H9 (cell line): Measurements from ENCODE around the gene NEK6. TPM values are rescaled to one million over a fixed set of nuclear protein-coding genes. Genes with fewer than 3 reads are reported as not detected.

Source experiments
- DNase-seq: peaks from one replicate; pipeline ENCODE4 v3.0.0-alpha.2; 2017
- H2AFZ ChIP-seq: one replicate; pipeline ENCODE4 v1.6.1; 2013; ENCODE audit warnings: mild to moderate bottlenecking, low read length, control low read depth, moderate library complexity
- H2AK5ac ChIP-seq: 2 replicates; pipeline ENCODE4 v1.6.1; 2013; ENCODE audit warnings: low read length, control low read depth, mixed read lengths; ENCODE audit not compliant: insufficient read length
- H2BK120ac ChIP-seq: one replicate; pipeline ENCODE4 v1.6.1; 2013; ENCODE audit warnings: low read depth, mild to moderate bottlenecking, low read length, control low read depth, inconsistent platforms; ENCODE audit not compliant: poor library complexity, severe bottlenecking
- H2BK12ac ChIP-seq: 2 replicates; pipeline ENCODE4 v1.6.1; 2013; ENCODE audit warnings: low read length, control low read depth, mixed read lengths, low read depth; ENCODE audit not compliant: insufficient read length
- H2BK15ac ChIP-seq: 2 replicates; pipeline ENCODE4 v1.6.1; 2013; ENCODE audit warnings: low read depth, low read length, control low read depth
- H2BK20ac ChIP-seq: one replicate; pipeline ENCODE4 v1.6.1; 2013; ENCODE audit warnings: low read depth, mild to moderate bottlenecking, low read length, control low read depth, inconsistent platforms; ENCODE audit not compliant: poor library complexity, severe bottlenecking
- H2BK5ac ChIP-seq: 2 replicates; pipeline ENCODE4 v1.6.1; 2013; ENCODE audit warnings: low read length, control low read depth, mixed read lengths; ENCODE audit not compliant: insufficient read length
- H3K14ac ChIP-seq: 2 replicates; pipeline ENCODE4 v1.6.1; 2013; ENCODE audit warnings: low read length, control low read depth; ENCODE audit not compliant: insufficient read depth
- H3K18ac ChIP-seq: 2 replicates; pipeline ENCODE4 v1.6.1; 2013; ENCODE audit warnings: low read depth, mild to moderate bottlenecking, mixed read lengths, low read length, control low read depth; ENCODE audit not compliant: insufficient read length
- H3K23ac ChIP-seq: 2 replicates; pipeline ENCODE4 v1.6.1; 2013; ENCODE audit warnings: low read length, control low read depth, mixed read lengths, low read depth; ENCODE audit not compliant: insufficient read length
- H3K23me2 ChIP-seq: 2 replicates; pipeline ENCODE4 v1.6.1; 2013; ENCODE audit warnings: low read depth, mild to moderate bottlenecking, mixed read lengths, low read length, control low read depth; ENCODE audit not compliant: insufficient read length, poor library complexity, severe bottlenecking
- H3K27ac ChIP-seq: 2 replicates; pipeline ENCODE4 v1.5.1; 2013; ENCODE audit warnings: low read length, control low read depth, mixed read lengths, low read depth; ENCODE audit not compliant: insufficient read length
- H3K27me3 ChIP-seq: 2 replicates; pipeline ENCODE4 v1.6.1; 2013; ENCODE audit warnings: low read length, control low read depth, inconsistent platforms; ENCODE audit not compliant: insufficient read depth
- H3K4ac ChIP-seq: 2 replicates; pipeline ENCODE4 v1.6.1; 2013; ENCODE audit warnings: low read depth, mild to moderate bottlenecking, control low read depth, inconsistent platforms, low read length, moderate library complexity
- H3K4me1 ChIP-seq: 2 replicates; pipeline ENCODE4 v1.6.1; 2013; ENCODE audit warnings: low read length, control low read depth, inconsistent platforms; ENCODE audit not compliant: insufficient read depth
- H3K4me2 ChIP-seq: 2 replicates; pipeline ENCODE4 v1.6.1; 2013; ENCODE audit warnings: low read length, control low read depth, mixed read lengths; ENCODE audit not compliant: insufficient read length, insufficient read depth
- H3K56ac ChIP-seq: 2 replicates; pipeline ENCODE4 v1.6.1; 2013; ENCODE audit warnings: low read depth, mild to moderate bottlenecking, mixed read lengths, low read length, control low read depth; ENCODE audit not compliant: insufficient read length
- H3K79me1 ChIP-seq: 2 replicates; pipeline ENCODE4 v1.6.1; 2013; ENCODE audit warnings: low read depth, mild to moderate bottlenecking, moderate library complexity, low read length, control low read depth, inconsistent platforms; ENCODE audit not compliant: insufficient read depth, poor library complexity, severe bottlenecking
- H3K79me2 ChIP-seq: 2 replicates; pipeline ENCODE4 v1.6.1; 2013; ENCODE audit warnings: low read length, control low read depth, inconsistent platforms; ENCODE audit not compliant: insufficient read depth
- H3K9ac ChIP-seq: 2 replicates; pipeline ENCODE4 v1.6.1; 2013; ENCODE audit warnings: low read length, control low read depth, mixed read lengths; ENCODE audit not compliant: insufficient read length; ENCODE audit errors: extremely low read depth
- H3K9me3 ChIP-seq: one replicate; pipeline ENCODE4 v1.6.1; 2013; ENCODE audit warnings: low read depth, low read length, inconsistent platforms; ENCODE audit not compliant: control insufficient read depth
- H3T11ph ChIP-seq: one replicate; pipeline ENCODE4 v1.6.1; 2013; ENCODE audit warnings: mild to moderate bottlenecking, low read length, control low read depth, inconsistent platforms
- H4K20me1 ChIP-seq: one replicate; pipeline ENCODE4 v1.6.1; 2013; ENCODE audit not compliant: control insufficient read depth, insufficient read length, insufficient read depth
- H4K5ac ChIP-seq: 2 replicates; pipeline ENCODE4 v1.6.1; 2013; ENCODE audit warnings: low read depth, mild to moderate bottlenecking, mixed read lengths, low read length, control low read depth; ENCODE audit not compliant: insufficient read length
- H4K8ac ChIP-seq: replicated peaks from 2 replicates; pipeline ENCODE4 v1.6.1; 2013; ENCODE audit warnings: low read length, control low read depth, mixed read lengths, low read depth; ENCODE audit not compliant: insufficient read length
- H4K91ac ChIP-seq: 2 replicates; pipeline ENCODE4 v1.6.1; 2013; ENCODE audit warnings: low read depth, mild to moderate bottlenecking, moderate library complexity, mixed read lengths, low read length, control low read depth; ENCODE audit not compliant: insufficient read length
- H3K27ac Mint-ChIP-seq, 3 experiments: 2 replicates in 2 of 3; 3 replicates in 1 of 3; pipeline ENCODE4 v1.8.0; 2020 to 2021; ENCODE audit warnings: mixed read lengths in 3 of 3, mild to moderate bottlenecking in 1 of 3, moderate library complexity in 1 of 3
- H3K27me3 Mint-ChIP-seq: 2 replicates; pipeline ENCODE4 v1.8.0; 2021; ENCODE audit warnings: low read depth, mild to moderate bottlenecking, moderate library complexity, mixed read lengths
- H3K36me3 Mint-ChIP-seq, 3 experiments: 2 replicates in 2 of 3; 3 replicates in 1 of 3; pipeline ENCODE4 v1.8.0; 2020 to 2021; ENCODE audit warnings: low read depth in 3 of 3, mixed read lengths in 3 of 3; ENCODE audit not compliant: insufficient read depth in 1 of 3
- H3K4me1 Mint-ChIP-seq, 2 experiments: 2 replicates each; pipeline ENCODE4 v1.8.0; 2020; ENCODE audit warnings: mixed read lengths in 2 of 2
- H3K4me3 Mint-ChIP-seq, 2 experiments: 2 replicates in 1 of 2; 3 replicates in 1 of 2; pipeline ENCODE4 v1.8.0; 2020 to 2021; ENCODE audit warnings: mild to moderate bottlenecking in 2 of 2, mixed read lengths in 2 of 2, moderate library complexity in 1 of 2
- H3K9me3 Mint-ChIP-seq, 2 experiments: 2 replicates in 1 of 2; 3 replicates in 1 of 2; pipeline ENCODE4 v1.8.0; 2020; ENCODE audit warnings: mild to moderate bottlenecking in 2 of 2, mixed read lengths in 2 of 2, moderate library complexity in 1 of 2
- CTCF ChIP-seq: fragments of 200-600 bp; sonication (generic); conservative IDR thresholded peaks from 3 replicates; pipeline ENCODE4 v1.8.0; 2021; ENCODE audit warnings: antibody characterized with exemption, mild to moderate bottlenecking
- WGBS: extraction: QIAGEN DNeasy Blood & Tissue Kit; methylation state at CpG from one replicate; pipeline ENCODE4 v1.1.7; 2013; ENCODE audit warnings: missing lambda C conversion rate, low lambda C conversion rate, mixed read lengths; ENCODE audit not compliant: insufficient read length; ENCODE audit errors: extremely low coverage; 5-methylcytosine and 5-hydroxymethylcytosine counted together
- total RNA-seq: library from RNA; stranded (reverse); gene quantifications from 2 replicates; pipeline ENCODE4 v1.2.1, GENCODE V29; 2021

NEK6 gene
- total RNA-seq, 1 experiment from 2014 or later = 14.3 TPM

GRCh38 chr9:124214116-124214515 lies 43.6 kb upstream of the NEK6 start:
- Histone ChIP-seq H3K27ac (no peak overlapping the region), H3K4me2 (no peak overlapping the region), H3K4me1 (no peaks in the 10 kb centered on the region), H4K91ac (no peak overlapping the region), H2BK15ac (no peak overlapping the region), H2BK5ac (no peak overlapping the region), H3K23me2 (no peaks in the 10 kb centered on the region), H4K5ac (no peak overlapping the region), H3K14ac (no peak overlapping the region), H3K79me2 (no peaks in the 10 kb centered on the region), H2AK5ac (no peak overlapping the region), H3K79me1 (no peaks in the 10 kb centered on the region), H3K9me3 (no peaks in the 10 kb centered on the region), H3T11ph (no peak overlapping the region), H2AFZ (no peak overlapping the region), H3K56ac (no peak overlapping the region), H3K27me3 (no peaks in the 10 kb centered on the region), H2BK20ac (no peak overlapping the region), H3K18ac (no peak overlapping the region), H2BK12ac (no peak overlapping the region), H4K8ac (no peak overlapping the region), H2BK120ac (no peak overlapping the region), H3K9ac (no peak overlapping the region), H4K20me1 (no peaks in the 10 kb centered on the region), H3K23ac (no peak overlapping the region), H3K4ac (no peak overlapping the region)
- Mint-ChIP-seq H3K36me3 (no peaks in the 10 kb centered on the region), H3K4me1 (peaks cover 4 to 14% of the 10 kb centered on the region in 2 experiments; a peak in 3 of 4 replicates), H3K27ac (no peak overlapping the region), H3K27me3 (no peaks in the 10 kb centered on the region), H3K9me3 (no peaks in the 10 kb centered on the region), H3K4me3 (no peak overlapping the region)
- no peak for TF ChIP-seq CTCF
- no CpG with 5 or more reads among the region's 8 CpGs for WGBS
- no peak for DNase-seq
